ENCODE measurements around the gene ASRGL1.

Gene ASRGL1

GRCh38 chr11:62337303-62338181, at the start of gene ASRGL1:
Gene ASRGL1 (plus strand): TSS chr11:62337448. CDS start chr11:62337978, 530 bp downstream.
- DNase-seq (ENCODE audit: extremely low read depth, insufficient read length), result peak; percentile 82

GRCh38 chr11:62295504-62295903, 41.7 kb upstream of the ASRGL1 start:
- no peak for DNase-seq (ENCODE audit: extremely low read depth, insufficient read length)
- Histone ChIP-seq H3K4me3 (replicated peaks; ENCODE audit: low read depth, low read length) (no peak overlapping the region), H3K36me3 (ENCODE audit: control insufficient read depth, insufficient read depth, low read length) (no peaks in the 10 kb centered on the region), H3K27me3 (replicated peaks; ENCODE audit: control insufficient read depth, insufficient read depth, low read length) (no peaks in the 10 kb centered on the region; the same call in none of the 2 replicates)
- TF ChIP-seq CTCF (IDR thresholded peaks at IDR 0.05; ENCODE audit: insufficient read depth, low read length, poor library complexity, severe bottlenecking), result no peak

More at GRCh38 chr11:62337303-62338181, at the start of gene ASRGL1:
- H3K36me3 ChIP-seq (ENCODE audit: control insufficient read depth, insufficient read depth, low read length), result no peaks in the 10 kb centered on the region
- H3K27me3 ChIP-seq (replicated peaks; ENCODE audit: control insufficient read depth, insufficient read depth, low read length), result no peaks in the 10 kb centered on the region; the same call in 1 of the 2 replicates
- no peak for TF ChIP-seq CTCF (IDR thresholded peaks at IDR 0.05; ENCODE audit: insufficient read depth, low read length, poor library complexity, severe bottlenecking)
- H3K4me3 ChIP-seq (replicated peaks; ENCODE audit: low read depth, low read length), result peak within 1 kb of the TSS; percentile 76

GRCh38 chr11:62298975-62299374, 38.3 kb upstream of the ASRGL1 start, which contains the start of gene SCGB1D4:
Gene SCGB1D4 (minus strand): TSS chr11:62299075. CDS start chr11:62299010, 65 bp downstream.
- no peak within 1 kb of the TSS for H3K4me3 ChIP-seq (replicated peaks; ENCODE audit: low read depth, low read length)
- no peaks in the 10 kb centered on the region; the same call in none of the 2 replicates for H3K27me3 ChIP-seq (replicated peaks; ENCODE audit: control insufficient read depth, insufficient read depth, low read length)
- DNase-seq (ENCODE audit: extremely low read depth, insufficient read length), result no peak
- no peaks in the 10 kb centered on the region for H3K36me3 ChIP-seq (ENCODE audit: control insufficient read depth, insufficient read depth, low read length)
- no peak for TF ChIP-seq CTCF (IDR thresholded peaks at IDR 0.05; ENCODE audit: insufficient read depth, low read length, poor library complexity, severe bottlenecking)

GRCh38 chr11:62306227-62306626, 31.0 kb upstream of the ASRGL1 start:
- H3K27me3 ChIP-seq (replicated peaks; ENCODE audit: control insufficient read depth, insufficient read depth, low read length), result no peaks in the 10 kb centered on the region
- no peaks in the 10 kb centered on the region for H3K36me3 ChIP-seq (ENCODE audit: control insufficient read depth, insufficient read depth, low read length)
- no peak overlapping the region for H3K4me3 ChIP-seq (replicated peaks; ENCODE audit: low read depth, low read length)
- DNase-seq (ENCODE audit: extremely low read depth, insufficient read length), result no peak
- no peak for TF ChIP-seq CTCF (IDR thresholded peaks at IDR 0.05; ENCODE audit: insufficient read depth, low read length, poor library complexity, severe bottlenecking)

- TF ChIP-seq CTCF (IDR thresholded peaks at IDR 0.05; ENCODE audit: insufficient read depth, low read length, poor library complexity, severe bottlenecking), result no peak
- no peak for DNase-seq (ENCODE audit: extremely low read depth, insufficient read length)
- Histone ChIP-seq H3K4me3 (replicated peaks; ENCODE audit: low read depth, low read length) (no peak overlapping the region), H3K27me3 (replicated peaks; ENCODE audit: control insufficient read depth, insufficient read depth, low read length) (no peaks in the 10 kb centered on the region; the same call in 1 of the 2 replicates), H3K36me3 (ENCODE audit: control insufficient read depth, insufficient read depth, low read length) (no peaks in the 10 kb centered on the region)
Observed at GRCh38 chr11:62307950-62308349, 29.3 kb upstream of the ASRGL1 start.
